GM23338 (cell line): ENCODE measurements around the gene GMPPA. TPM values are rescaled to one million over a fixed set of nuclear protein-coding genes. Genes with fewer than 3 reads are reported as not detected.

Experiments
- ATAC-seq: fragments of 200-7000 bp; cut with Tn5 transposase; 3 replicates; pipeline ENCODE4 v1.9.1; 2020
- DNase-seq: peaks from one replicate; pipeline ENCODE4 v3.0.0-alpha.2; 2015; ENCODE audit warnings: low spot score
- H2AFZ ChIP-seq: fragments of 200-600 bp; sonication (generic); 2 replicates; pipeline ENCODE4 v1.8.0; 2016; ENCODE audit warnings: antibody characterized with exemption, mild to moderate bottlenecking, moderate library complexity
- H3F3A ChIP-seq: fragments of 200-600 bp; sonication (generic); replicated peaks from 2 replicates; pipeline ENCODE4 v1.8.0; 2017; ENCODE audit warnings: antibody characterized with exemption, mixed run types, low read depth
- H3K27ac ChIP-seq: fragments of 200-600 bp; sonication (generic); 2 replicates; pipeline ENCODE4 v1.6.1; 2016; ENCODE audit warnings: low read depth
- H3K27me3 ChIP-seq: fragments of 200-600 bp; sonication (generic); 2 replicates; pipeline ENCODE4 v1.8.0; 2016; ENCODE audit warnings: mild to moderate bottlenecking, mixed run types, moderate library complexity; ENCODE audit not compliant: insufficient read depth
- H3K36me3 ChIP-seq: fragments of 200-600 bp; sonication (generic); 2 replicates; pipeline ENCODE4 v1.8.0; 2016; ENCODE audit warnings: mild to moderate bottlenecking; ENCODE audit not compliant: insufficient read depth
- H3K4me1 ChIP-seq: fragments of 200-600 bp; sonication (generic); 2 replicates; pipeline ENCODE4 v1.8.0; 2016; ENCODE audit warnings: mild to moderate bottlenecking, moderate library complexity; ENCODE audit not compliant: insufficient read depth
- H3K4me2 ChIP-seq: fragments of 200-600 bp; sonication (generic); 2 replicates; pipeline ENCODE4 v1.7.1; 2017; ENCODE audit warnings: mixed run types
- H3K4me3 ChIP-seq: fragments of 200-600 bp; sonication (generic); 2 replicates; pipeline ENCODE4 v1.6.1; 2016; ENCODE audit warnings: mixed run types
- H3K79me2 ChIP-seq: fragments of 200-600 bp; sonication (generic); replicated peaks from 2 replicates; pipeline ENCODE4 v1.8.0; 2017; ENCODE audit warnings: mild to moderate bottlenecking; ENCODE audit not compliant: insufficient read depth
- H3K9me2 ChIP-seq: fragments of 200-600 bp; sonication (generic); 2 replicates; pipeline ENCODE4 v1.8.0; 2017; ENCODE audit not compliant: insufficient read depth
- H4K20me1 ChIP-seq: fragments of 200-600 bp; sonication (generic); replicated peaks from 2 replicates; pipeline ENCODE4 v1.8.0; 2017; ENCODE audit warnings: mild to moderate bottlenecking; ENCODE audit not compliant: insufficient read depth
- H3K27ac Mint-ChIP-seq: 2 replicates; pipeline ENCODE4 v1.8.0; 2020; ENCODE audit warnings: inconsistent platforms, mild to moderate bottlenecking, moderate library complexity, mixed read lengths
- H3K27me3 Mint-ChIP-seq: 3 replicates; pipeline ENCODE4 v1.8.0; 2022; ENCODE audit warnings: low read depth, mild to moderate bottlenecking, moderate library complexity, mixed read lengths, inconsistent platforms; ENCODE audit not compliant: insufficient read depth, poor library complexity
- H3K36me3 Mint-ChIP-seq: 3 replicates; pipeline ENCODE4 v1.8.0; 2021; ENCODE audit warnings: low read depth, mild to moderate bottlenecking, inconsistent platforms, moderate library complexity, mixed read lengths
- H3K4me1 Mint-ChIP-seq: 3 replicates; pipeline ENCODE4 v1.8.0; 2020; ENCODE audit warnings: mild to moderate bottlenecking, inconsistent platforms, mixed read lengths
- H3K4me3 Mint-ChIP-seq: 3 replicates; pipeline ENCODE4 v1.8.0; 2021; ENCODE audit warnings: moderate library complexity, mild to moderate bottlenecking, inconsistent platforms, mixed read lengths
- H3K9me3 Mint-ChIP-seq: 3 replicates; pipeline ENCODE4 v1.8.0; 2020; ENCODE audit warnings: moderate library complexity, mild to moderate bottlenecking, inconsistent platforms, mixed read lengths
- CREB1 ChIP-seq: fragments of 250-450 bp; sonication (Bioruptor Pico); IDR thresholded peaks from 2 replicates; pipeline ENCODE4 v1.5.0; 2020; ENCODE audit warnings: low read depth, mild to moderate bottlenecking, moderate library complexity
- CTCF ChIP-seq, 2 experiments: fragments of 200-600 bp in 1 of 2; sonication (generic) in 1 of 2; conservative IDR thresholded peaks; 2 replicates each; pipeline versions ENCODE4 v1.5.1 to v1.6.1; 2016 to 2017; ENCODE audit warnings: antibody characterized with exemption in 2 of 2, low read depth in 2 of 2, mild to moderate bottlenecking in 2 of 2, moderate library complexity in 1 of 2
- ETS1 ChIP-seq: IDR thresholded peaks from 2 replicates; pipeline ENCODE4 v1.6.1; 2016; ENCODE audit warnings: antibody characterized with exemption
- EZH2 ChIP-seq: fragments of 200-600 bp; sonication (generic); IDR thresholded peaks from one replicate; pipeline ENCODE4 v1.8.0; 2017; ENCODE audit warnings: antibody characterized with exemption, mild to moderate bottlenecking, low read depth; ENCODE audit not compliant: unreplicated experiment
- EZH2phosphoT487 ChIP-seq: fragments of 200-600 bp; sonication (generic); IDR thresholded peaks from one replicate; pipeline ENCODE4 v1.8.1; 2018; ENCODE audit warnings: antibody characterized with exemption; ENCODE audit not compliant: unreplicated experiment
- POLR2AphosphoS5 ChIP-seq: IDR thresholded peaks from 2 replicates; pipeline ENCODE4 v1.6.1; 2016; ENCODE audit warnings: antibody characterized with exemption, low read depth
- STAT1 ChIP-seq: IDR thresholded peaks from one replicate; pipeline ENCODE4 v1.6.1; 2016; ENCODE audit warnings: antibody characterized with exemption; ENCODE audit not compliant: unreplicated experiment
- ZNF114 ChIP-seq: fragments of 250-450 bp; sonication (Bioruptor Pico); IDR thresholded peaks from 2 replicates; pipeline ENCODE4 v1.5.0; 2020; ENCODE audit warnings: mild to moderate bottlenecking, moderate library complexity
- ZNF331 ChIP-seq: fragments of 250-450 bp; sonication (Bioruptor Pico); IDR thresholded peaks from 2 replicates; pipeline ENCODE4 v1.5.0; 2020; ENCODE audit warnings: low read depth, mild to moderate bottlenecking, moderate library complexity
- polyA plus RNA-seq: library from polyadenylated mRNA; unstranded; fragments of >200 nt; fragmentation: Nextera tagmentation; extraction: Ambion mirVana; gene quantifications from 2 replicates; pipeline ENCODE4 v1.2.1, GENCODE V29; 2016
- total RNA-seq: library from RNA; depleted of rRNA; stranded (reverse); fragments of >200 nt; shearing (Covaris generic); gene quantifications from 2 replicates; pipeline ENCODE4 v1.2.3, GENCODE V29; 2014
- TF ChIP-seq, protein P1 (sequence below): IDR thresholded peaks from one replicate; pipeline ENCODE4 v1.6.1; 2018; ENCODE audit warnings: antibody characterized with exemption; ENCODE audit not compliant: unreplicated experiment

GMPPA gene
- total and polyA plus RNA-seq, 2 experiments from 2014 or later = 27.0 to 33.8 TPM

GRCh38 chr2:219469186-219469724 lies 29.4 kb upstream of the GMPPA start (continued):
- TF ChIP-seq ETS1 (no peak), STAT1 (no peak)
- TF ChIP-seq, protein P1, sequence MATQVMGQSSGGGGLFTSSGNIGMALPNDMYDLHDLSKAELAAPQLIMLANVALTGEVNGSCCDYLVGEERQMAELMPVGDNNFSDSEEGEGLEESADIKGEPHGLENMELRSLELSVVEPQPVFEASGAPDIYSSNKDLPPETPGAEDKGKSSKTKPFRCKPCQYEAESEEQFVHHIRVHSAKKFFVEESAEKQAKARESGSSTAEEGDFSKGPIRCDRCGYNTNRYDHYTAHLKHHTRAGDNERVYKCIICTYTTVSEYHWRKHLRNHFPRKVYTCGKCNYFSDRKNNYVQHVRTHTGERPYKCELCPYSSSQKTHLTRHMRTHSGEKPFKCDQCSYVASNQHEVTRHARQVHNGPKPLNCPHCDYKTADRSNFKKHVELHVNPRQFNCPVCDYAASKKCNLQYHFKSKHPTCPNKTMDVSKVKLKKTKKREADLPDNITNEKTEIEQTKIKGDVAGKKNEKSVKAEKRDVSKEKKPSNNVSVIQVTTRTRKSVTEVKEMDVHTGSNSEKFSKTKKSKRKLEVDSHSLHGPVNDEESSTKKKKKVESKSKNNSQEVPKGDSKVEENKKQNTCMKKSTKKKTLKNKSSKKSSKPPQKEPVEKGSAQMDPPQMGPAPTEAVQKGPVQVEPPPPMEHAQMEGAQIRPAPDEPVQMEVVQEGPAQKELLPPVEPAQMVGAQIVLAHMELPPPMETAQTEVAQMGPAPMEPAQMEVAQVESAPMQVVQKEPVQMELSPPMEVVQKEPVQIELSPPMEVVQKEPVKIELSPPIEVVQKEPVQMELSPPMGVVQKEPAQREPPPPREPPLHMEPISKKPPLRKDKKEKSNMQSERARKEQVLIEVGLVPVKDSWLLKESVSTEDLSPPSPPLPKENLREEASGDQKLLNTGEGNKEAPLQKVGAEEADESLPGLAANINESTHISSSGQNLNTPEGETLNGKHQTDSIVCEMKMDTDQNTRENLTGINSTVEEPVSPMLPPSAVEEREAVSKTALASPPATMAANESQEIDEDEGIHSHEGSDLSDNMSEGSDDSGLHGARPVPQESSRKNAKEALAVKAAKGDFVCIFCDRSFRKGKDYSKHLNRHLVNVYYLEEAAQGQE = no peak

- Mint-ChIP-seq H3K9me3 (no peaks in the 10 kb centered on the region), H3K4me1 (peaks cover 3% of the 10 kb centered on the region), H3K4me3 (no peak overlapping the region), H3K27me3 (peaks cover 18% of the 10 kb centered on the region), H3K27ac (no peak overlapping the region), H3K36me3 (peaks cover 3% of the 10 kb centered on the region; the same call in 1 of the 3 replicates)
- TF ChIP-seq EZH2 (no peak), ZNF331 (no peak), POLR2AphosphoS5 (no peak), ZNF114 (CRISPR knock-in tag) (no peak), ETS1 (no peak), CTCF (conservative IDR thresholded peaks at IDR 0.05; ENCODE audit: low read depth in 2 of 2) (no peak), EZH2phosphoT487 (no peak), CREB1 (no peak)
- TF ChIP-seq, protein P1 = no peak
- H3K4me2 ChIP-seq = no peak overlapping the region
- H3K27ac ChIP-seq = no peak overlapping the region
- peaks cover 4% of the 10 kb centered on the region; the same call in 1 of the 2 replicates for H3K4me1 ChIP-seq
- H2AFZ ChIP-seq = no peak overlapping the region
- H4K20me1 ChIP-seq = no peaks in the 10 kb centered on the region
- no peaks in the 10 kb centered on the region; the same call in 1 of the 2 replicates for H3F3A ChIP-seq
- H3K79me2 ChIP-seq = no peaks in the 10 kb centered on the region
- no peaks in the 10 kb centered on the region for H3K27me3 ChIP-seq
- ATAC-seq (no peak), DNase-seq (no peak)
- H3K4me3 ChIP-seq = no peak overlapping the region
- no peaks in the 10 kb centered on the region for H3K9me2 ChIP-seq
- H3K36me3 ChIP-seq = no peaks in the 10 kb centered on the region
Observed at GRCh38 chr2:219470429-219470828, 28.3 kb upstream of the GMPPA start.
